ENCODE results near the gene ZC3H12A. TPM values are rescaled to one million over a fixed set of nuclear protein-coding genes. Genes with fewer than 3 reads are reported as not detected.

Gene ZC3H12A
- polyA plus RNA-seq, 3 donors = 5.2 to 155 (median 5.8) TPM

DNA sequence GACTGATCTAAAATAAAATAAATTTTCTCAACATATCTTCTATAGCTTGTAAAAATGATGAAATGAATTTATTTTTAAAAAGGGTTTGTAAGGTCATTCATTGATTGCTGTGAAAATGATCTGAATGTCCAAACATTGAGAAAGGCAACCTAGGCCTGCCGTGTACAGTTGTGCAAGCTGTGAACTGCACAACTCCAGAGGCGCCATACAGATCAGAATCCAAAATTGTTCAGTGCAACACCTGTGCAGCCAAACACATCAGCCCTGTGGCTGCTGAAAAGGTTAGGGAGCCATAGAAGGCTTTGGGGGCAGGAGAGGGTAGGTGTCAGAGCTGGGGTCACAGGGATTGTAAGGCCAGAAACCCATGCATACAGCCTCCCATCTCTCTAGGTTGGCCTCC lies 9.9 kb upstream of the ZC3H12A start:
- Histone ChIP-seq H3K79me2 (ENCODE audit: insufficient read depth, low read length) (no peaks in the 10 kb centered on the region), H3K9ac (ENCODE audit: insufficient read depth, low read length, poor library complexity, severe bottlenecking) (no peak overlapping the region), H3K4me3 (replicated peaks in 1 of 3; ENCODE audit: low read depth in 2 of 3, low read length in 3 of 3) (no peak overlapping the region), H3K4me1 (ENCODE audit: control insufficient read depth in 1 of 2, insufficient read depth in 2 of 2, low read length in 2 of 2) (no peaks in the 10 kb centered on the region), H3K36me3 (replicated peaks in 1 of 2; ENCODE audit: control insufficient read depth in 1 of 2, insufficient read depth in 2 of 2, low read length in 2 of 2) (no peaks in the 10 kb centered on the region), H4K20me1 (ENCODE audit: insufficient read depth, low read length) (no peaks in the 10 kb centered on the region), H3K27ac (ENCODE audit: low read depth in 1 of 2, low read length in 2 of 2) (no peak overlapping the region), H3K4me2 (replicated peaks; ENCODE audit: extremely low read depth, low read length, poor library complexity, severe bottlenecking) (no peak overlapping the region), H2AFZ (ENCODE audit: insufficient read depth, low read depth, low read length, poor library complexity, severe bottlenecking) (no peak overlapping the region), H3K27me3 (ENCODE audit: control insufficient read depth in 2 of 2, insufficient read depth in 2 of 2, low read length in 2 of 2) (no peaks in the 10 kb centered on the region), H3K9me3 (replicated peaks in 1 of 2; ENCODE audit: control insufficient read depth in 1 of 2, insufficient read depth in 1 of 2, low read length in 2 of 2) (no peaks in the 10 kb centered on the region)
- WGBS (ENCODE audit: insufficient coverage) = 20% methylated on average over 1 of the region's 2 CpGs
- Mint-ChIP-seq H3K4me1 (peaks cover 3% of the 10 kb centered on the region), H3K27me3 (ENCODE audit: low read depth in 3 of 3) (peaks cover 1 to 2% (median 2%) of the 10 kb centered on the region in 3 donors), H3K27ac (no peak overlapping the region), H3K9me3 (no peaks in the 10 kb centered on the region), H3K36me3 (no peaks in the 10 kb centered on the region), H3K4me3 (no peak overlapping the region)
- intact Hi-C loops (cut with micrococcal nuclease) = no loop called here
- TF ChIP-seq, protein P1, sequence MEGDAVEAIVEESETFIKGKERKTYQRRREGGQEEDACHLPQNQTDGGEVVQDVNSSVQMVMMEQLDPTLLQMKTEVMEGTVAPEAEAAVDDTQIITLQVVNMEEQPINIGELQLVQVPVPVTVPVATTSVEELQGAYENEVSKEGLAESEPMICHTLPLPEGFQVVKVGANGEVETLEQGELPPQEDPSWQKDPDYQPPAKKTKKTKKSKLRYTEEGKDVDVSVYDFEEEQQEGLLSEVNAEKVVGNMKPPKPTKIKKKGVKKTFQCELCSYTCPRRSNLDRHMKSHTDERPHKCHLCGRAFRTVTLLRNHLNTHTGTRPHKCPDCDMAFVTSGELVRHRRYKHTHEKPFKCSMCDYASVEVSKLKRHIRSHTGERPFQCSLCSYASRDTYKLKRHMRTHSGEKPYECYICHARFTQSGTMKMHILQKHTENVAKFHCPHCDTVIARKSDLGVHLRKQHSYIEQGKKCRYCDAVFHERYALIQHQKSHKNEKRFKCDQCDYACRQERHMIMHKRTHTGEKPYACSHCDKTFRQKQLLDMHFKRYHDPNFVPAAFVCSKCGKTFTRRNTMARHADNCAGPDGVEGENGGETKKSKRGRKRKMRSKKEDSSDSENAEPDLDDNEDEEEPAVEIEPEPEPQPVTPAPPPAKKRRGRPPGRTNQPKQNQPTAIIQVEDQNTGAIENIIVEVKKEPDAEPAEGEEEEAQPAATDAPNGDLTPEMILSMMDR (IDR thresholded peaks at IDR 0.05) = no peak
- DNase-seq = no peak

DNA sequence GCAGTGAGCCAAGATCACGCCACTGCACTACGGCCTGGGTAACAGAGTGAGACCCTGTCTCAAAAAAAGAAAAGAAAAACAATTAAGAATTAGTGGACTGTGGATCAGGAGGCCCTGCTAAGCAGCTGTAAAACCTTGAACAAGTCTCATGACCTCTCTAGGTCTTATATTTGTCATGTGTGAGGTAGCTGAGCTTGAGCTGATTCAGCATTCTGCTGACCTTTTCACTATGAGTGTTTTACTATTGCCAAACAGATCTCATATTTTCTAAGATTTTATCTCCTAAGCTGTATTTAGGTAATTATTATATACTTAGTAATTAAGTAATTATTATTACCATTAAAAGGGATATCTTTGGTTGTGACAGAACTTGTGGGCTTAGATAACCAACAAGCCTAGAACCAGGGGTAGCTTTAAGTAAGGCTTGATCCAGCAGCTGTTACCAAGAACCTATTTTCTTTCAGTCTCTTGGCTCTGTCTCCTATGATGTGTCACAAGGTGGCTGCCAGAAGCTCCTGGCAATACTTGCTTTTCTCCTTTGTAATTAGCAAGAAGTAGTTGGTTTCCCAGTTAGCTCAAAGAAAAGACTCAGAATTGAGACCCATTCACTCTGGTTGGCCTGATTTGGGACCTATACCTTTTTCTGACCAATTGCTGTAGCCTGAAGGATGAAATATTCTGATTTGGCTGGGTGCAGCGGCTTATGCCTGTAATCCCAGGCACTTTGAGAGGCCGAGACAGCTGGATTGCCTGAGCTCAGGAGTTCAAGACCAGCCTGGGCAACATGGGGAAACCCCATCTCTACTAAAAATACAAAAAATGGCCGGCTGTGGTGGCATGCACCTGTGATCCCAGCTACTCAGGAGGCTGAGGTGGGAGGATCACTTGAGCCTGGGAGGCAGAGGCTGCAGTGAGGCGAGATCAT lies 8.5 kb upstream of the ZC3H12A start:
- Histone ChIP-seq H3K27ac (ENCODE audit: low read depth in 1 of 2, low read length in 2 of 2) (no peak overlapping the region), H2AFZ (ENCODE audit: insufficient read depth, low read depth, low read length, poor library complexity, severe bottlenecking) (no peak overlapping the region), H3K4me2 (replicated peaks; ENCODE audit: extremely low read depth, low read length, poor library complexity, severe bottlenecking) (no peak overlapping the region), H3K9me3 (replicated peaks in 1 of 2; ENCODE audit: control insufficient read depth in 1 of 2, insufficient read depth in 1 of 2, low read length in 2 of 2) (no peaks in the 10 kb centered on the region), H3K4me3 (replicated peaks in 1 of 3; ENCODE audit: low read depth in 2 of 3, low read length in 3 of 3) (no peak overlapping the region), H3K9ac (ENCODE audit: insufficient read depth, low read length, poor library complexity, severe bottlenecking) (no peak overlapping the region), H3K4me1 (ENCODE audit: control insufficient read depth in 1 of 2, insufficient read depth in 2 of 2, low read length in 2 of 2) (no peaks in the 10 kb centered on the region), H4K20me1 (ENCODE audit: insufficient read depth, low read length) (no peaks in the 10 kb centered on the region), H3K79me2 (ENCODE audit: insufficient read depth, low read length) (no peaks in the 10 kb centered on the region), H3K36me3 (replicated peaks in 1 of 2; ENCODE audit: control insufficient read depth in 1 of 2, insufficient read depth in 2 of 2, low read length in 2 of 2) (no peaks in the 10 kb centered on the region), H3K27me3 (ENCODE audit: control insufficient read depth in 2 of 2, insufficient read depth in 2 of 2, low read length in 2 of 2) (no peaks in the 10 kb centered on the region)
- Mint-ChIP-seq H3K36me3 (no peaks in the 10 kb centered on the region), H3K9me3 (no peaks in the 10 kb centered on the region), H3K27me3 (ENCODE audit: low read depth in 3 of 3) (peaks cover 1 to 2% (median 2%) of the 10 kb centered on the region in 3 donors), H3K27ac (no peak overlapping the region), H3K4me3 (no peak overlapping the region), H3K4me1 (peaks cover 6% of the 10 kb centered on the region)
- TF ChIP-seq, protein P1 (IDR thresholded peaks at IDR 0.05) = no peak
- intact Hi-C loops (cut with micrococcal nuclease) = no loop called here
- 100% methylated on average over 3 of the region's 6 CpGs for WGBS (ENCODE audit: insufficient coverage)
- DNase-seq = no peak

All from CD14-positive monocyte (primary cell).